WI38 (cell line): Measurements from ENCODE around the gene CBR1.
"Not testable (repeated sequence)": the region's sequence is repeated elsewhere in the genome, so short reads cannot be mapped to it uniquely, and the experiment has no call there.

Source experiments
- H3K4me3 ChIP-seq: 2 replicates; pipeline ENCODE4 v1.5.1; 2011; ENCODE audit warnings: low read depth, mild to moderate bottlenecking, control low read depth, low read length
- TF ChIP-seq, protein P1 (sequence below): IDR thresholded peaks from 2 replicates; pipeline ENCODE4 v1.5.1; 2012; ENCODE audit warnings: low read depth, mild to moderate bottlenecking, control low read depth, low read length

The CBR1 gene

DNA sequence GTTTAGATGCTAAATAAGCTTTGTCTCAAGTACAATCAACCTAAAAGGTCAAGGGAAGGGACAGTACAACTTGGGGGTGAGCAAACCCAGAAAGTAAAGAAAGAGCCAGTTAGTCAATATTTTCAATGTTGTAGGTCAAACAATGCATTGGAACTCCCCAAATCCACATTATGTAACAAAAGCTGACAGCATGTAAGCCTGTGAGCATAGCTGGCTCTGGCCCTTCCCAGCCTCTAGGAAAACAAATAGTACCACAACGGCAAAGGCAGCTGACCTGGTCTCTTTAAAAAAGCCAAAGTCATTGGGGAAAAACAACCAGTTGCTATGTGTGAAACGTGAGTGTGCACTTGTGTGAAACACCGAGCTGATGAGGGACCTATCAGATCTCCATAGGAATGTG is 3.4 kb downstream of the CBR1 start:
- no peak overlapping the region for H3K4me3 ChIP-seq
- TF ChIP-seq, protein P1, sequence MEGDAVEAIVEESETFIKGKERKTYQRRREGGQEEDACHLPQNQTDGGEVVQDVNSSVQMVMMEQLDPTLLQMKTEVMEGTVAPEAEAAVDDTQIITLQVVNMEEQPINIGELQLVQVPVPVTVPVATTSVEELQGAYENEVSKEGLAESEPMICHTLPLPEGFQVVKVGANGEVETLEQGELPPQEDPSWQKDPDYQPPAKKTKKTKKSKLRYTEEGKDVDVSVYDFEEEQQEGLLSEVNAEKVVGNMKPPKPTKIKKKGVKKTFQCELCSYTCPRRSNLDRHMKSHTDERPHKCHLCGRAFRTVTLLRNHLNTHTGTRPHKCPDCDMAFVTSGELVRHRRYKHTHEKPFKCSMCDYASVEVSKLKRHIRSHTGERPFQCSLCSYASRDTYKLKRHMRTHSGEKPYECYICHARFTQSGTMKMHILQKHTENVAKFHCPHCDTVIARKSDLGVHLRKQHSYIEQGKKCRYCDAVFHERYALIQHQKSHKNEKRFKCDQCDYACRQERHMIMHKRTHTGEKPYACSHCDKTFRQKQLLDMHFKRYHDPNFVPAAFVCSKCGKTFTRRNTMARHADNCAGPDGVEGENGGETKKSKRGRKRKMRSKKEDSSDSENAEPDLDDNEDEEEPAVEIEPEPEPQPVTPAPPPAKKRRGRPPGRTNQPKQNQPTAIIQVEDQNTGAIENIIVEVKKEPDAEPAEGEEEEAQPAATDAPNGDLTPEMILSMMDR = no peak

DNA sequence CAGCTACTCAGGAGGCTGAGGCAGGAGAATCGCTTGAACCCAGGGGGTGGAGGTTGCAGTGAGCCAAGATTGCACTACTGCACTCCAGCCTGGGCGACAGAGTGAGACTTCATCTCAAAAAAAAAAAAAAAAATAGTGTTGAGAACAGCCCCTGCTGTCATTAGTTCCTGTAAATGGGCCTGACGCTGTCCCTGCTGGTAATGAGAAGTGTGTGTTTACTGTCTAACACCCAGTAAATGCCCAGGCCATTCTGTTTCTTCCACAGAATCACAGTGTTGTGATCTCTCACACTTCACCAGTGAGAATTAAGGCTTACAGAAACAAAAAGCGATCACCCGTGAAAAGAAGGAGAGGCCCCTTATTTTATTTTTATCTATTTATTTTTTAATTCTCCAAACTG is 4.1 kb downstream of the CBR1 start:
- H3K4me3 ChIP-seq = not testable (repeated sequence)

DNA sequence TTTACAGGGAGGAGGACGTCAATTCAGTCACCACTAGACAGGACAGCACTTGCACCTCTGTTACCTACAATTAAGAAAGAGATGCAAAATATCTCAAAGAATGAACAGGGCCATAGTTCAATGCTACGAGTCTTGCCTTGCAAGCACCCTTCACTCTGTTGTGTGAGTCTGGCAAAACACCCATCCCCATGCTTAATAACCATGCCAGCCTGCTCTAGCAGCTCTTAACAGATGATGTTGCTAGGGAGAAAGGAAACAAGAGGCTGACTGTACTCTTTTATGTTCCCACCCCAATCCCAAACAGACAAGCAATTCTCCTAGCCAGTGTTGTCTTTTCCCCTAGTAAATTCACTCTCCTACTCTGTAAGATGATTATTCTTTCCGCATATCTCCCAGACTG is 5.3 kb downstream of the CBR1 start:
- no peak overlapping the region for H3K4me3 ChIP-seq
- TF ChIP-seq, protein P1 = no peak

DNA sequence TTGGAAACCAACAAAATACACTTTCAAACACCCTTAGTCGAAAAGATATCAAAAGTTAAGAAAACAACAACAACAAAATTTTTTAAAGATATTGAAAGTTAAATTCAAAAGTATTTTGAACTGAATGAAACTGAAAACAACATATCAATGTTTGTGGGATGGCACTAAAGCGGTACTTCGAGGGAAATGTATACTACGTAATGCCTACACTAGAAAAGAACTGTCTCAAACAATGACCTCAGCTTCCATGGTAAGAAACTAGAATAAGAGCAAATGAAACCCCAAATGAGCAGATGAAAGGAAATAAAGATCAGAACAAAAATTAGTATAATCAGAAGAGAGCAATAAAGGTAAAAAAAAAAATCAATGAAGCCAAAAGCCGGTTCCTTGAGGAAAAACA is 6.1 kb downstream of the CBR1 start:
- TF ChIP-seq, protein P1 = no peak
- H3K4me3 ChIP-seq = no peak overlapping the region

DNA sequence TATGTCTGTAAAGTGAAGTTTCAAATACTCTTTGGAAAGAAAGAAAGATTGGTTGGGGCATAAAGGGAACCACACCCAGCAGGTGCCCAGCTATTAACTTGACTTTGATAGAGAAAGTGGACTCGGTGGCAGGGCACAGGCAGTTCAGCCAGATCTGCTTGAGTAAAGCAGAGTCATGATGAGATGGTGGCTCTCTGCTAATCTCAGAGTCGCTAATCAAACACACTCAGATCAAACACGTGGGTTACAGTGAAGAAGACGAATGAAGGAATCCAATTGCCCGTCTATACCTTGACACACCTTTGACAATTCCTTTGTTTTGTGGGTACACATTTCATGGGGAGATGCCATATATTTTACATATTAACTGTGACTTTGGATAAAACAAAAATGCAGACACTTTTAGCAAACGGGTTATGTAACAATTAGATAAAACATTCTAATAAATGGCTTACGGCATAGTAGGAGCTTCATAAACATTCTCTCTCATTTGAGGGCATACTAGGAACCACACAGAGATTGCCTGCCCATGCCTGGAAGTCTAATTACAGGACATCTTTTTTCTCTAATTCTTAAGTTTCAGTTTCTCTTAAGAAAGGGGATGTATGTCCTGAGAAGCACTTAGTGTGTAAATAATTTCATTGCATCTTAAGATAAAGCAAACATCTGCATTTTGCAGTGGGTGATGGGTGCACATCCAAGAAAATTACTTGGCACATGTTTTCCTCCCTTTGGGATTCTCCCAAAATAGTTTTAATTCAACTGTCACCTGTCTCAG is 7.2 kb downstream of the CBR1 start:
- TF ChIP-seq, protein P1 = no peak

DNA sequence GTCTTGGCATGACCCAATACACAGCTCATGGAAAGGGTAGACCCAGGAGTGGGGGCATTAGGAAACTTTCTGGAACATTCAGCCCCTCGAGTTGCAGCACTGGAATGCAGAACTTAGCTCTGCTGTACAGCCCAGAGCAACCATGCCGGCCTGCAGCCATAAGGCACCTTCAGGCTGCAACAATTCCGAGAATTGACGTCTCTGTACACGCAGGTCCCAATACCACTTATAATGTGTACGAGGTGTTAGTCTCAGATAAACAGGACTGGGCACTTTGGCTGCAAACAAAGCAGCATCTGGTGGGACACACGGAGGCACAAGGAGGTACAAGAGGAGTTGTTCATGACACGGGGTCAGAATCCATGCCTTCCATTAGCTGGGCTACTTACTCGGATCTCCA is 7.9 kb downstream of the CBR1 start:
- no peak overlapping the region for H3K4me3 ChIP-seq
- TF ChIP-seq, protein P1 = no peak

More for the DNA sequence above, 7.2 kb downstream of the CBR1 start:
- H3K4me3 ChIP-seq = no peak overlapping the region

DNA sequence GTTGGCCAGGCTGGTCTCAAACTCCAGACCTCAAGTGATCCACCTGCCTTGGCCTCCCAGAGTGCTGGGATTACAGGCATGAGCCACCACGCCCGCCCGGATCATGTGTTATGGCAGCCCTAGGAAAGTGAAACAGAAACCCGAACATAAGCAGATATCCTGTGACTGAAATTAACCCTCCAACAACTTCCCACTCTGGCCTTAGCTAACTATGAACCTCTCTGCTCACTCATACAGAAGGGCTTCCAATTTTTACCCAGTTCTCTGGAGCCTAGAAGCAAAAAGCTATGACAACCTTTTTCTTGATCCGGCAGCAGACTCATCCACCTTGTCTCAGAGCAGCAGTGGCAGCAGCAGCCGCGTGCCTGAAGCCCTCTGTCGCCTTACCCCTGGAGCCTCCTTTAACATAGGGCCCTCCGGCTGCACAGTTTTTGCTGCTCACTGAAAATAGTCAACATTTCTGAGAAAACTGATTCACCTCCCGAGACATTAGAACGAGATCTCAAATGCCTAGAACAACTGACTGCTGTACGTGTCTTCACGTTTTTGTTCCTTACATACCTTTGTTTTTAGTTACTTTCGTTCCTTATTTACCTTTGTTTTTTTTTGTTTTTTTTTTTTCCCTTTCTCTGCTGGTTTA is 9.3 kb downstream of the CBR1 start:
- TF ChIP-seq, protein P1 = no peak

More for the DNA sequence above, 9.3 kb downstream of the CBR1 start:
- H3K4me3 ChIP-seq = no peak overlapping the region
